GM21360 (cell line): ENCODE results near the gene SH3RF3.
"Not testable (repeated sequence)": the region's sequence is repeated elsewhere in the genome, so short reads cannot be mapped to it uniquely, and the experiment has no call there.

Experiments
- ATAC-seq: cut with Tn5 transposase; IDR thresholded peaks from one replicate; pipeline ENCODE4 v1.9.1; 2021; ENCODE audit warnings: mild to moderate bottlenecking, moderate library complexity; ENCODE audit not compliant: unreplicated experiment

The SH3RF3 gene

GRCh38 chr2:109528811-109529501 is 400.0 kb downstream of the SH3RF3 start:
- no peak for ATAC-seq

- no peak for ATAC-seq
Observed at GRCh38 chr2:109529532-109530449, 400.8 kb downstream of the SH3RF3 start.

GRCh38 chr2:109530712-109531111 is 401.7 kb downstream of the SH3RF3 start:
- no peak for ATAC-seq

GRCh38 chr2:109531221-109531620 is 402.2 kb downstream of the SH3RF3 start:
- ATAC-seq = no peak

GRCh38 chr2:109531896-109532727 is 403.1 kb downstream of the SH3RF3 start:
- ATAC-seq = no peak

- ATAC-seq = no peak
Observed at GRCh38 chr2:109532728-109533076, 403.7 kb downstream of the SH3RF3 start.

- ATAC-seq = no peak
Observed at GRCh38 chr2:109533823-109534222, 404.8 kb downstream of the SH3RF3 start.

- ATAC-seq = no peak
Observed at GRCh38 chr2:109535217-109535946, 406.4 kb downstream of the SH3RF3 start.

- ATAC-seq = not testable (repeated sequence)
Observed at GRCh38 chr2:109536556-109536955, 407.6 kb downstream of the SH3RF3 start.

GRCh38 chr2:109537565-109538222 is 408.7 kb downstream of the SH3RF3 start:
- ATAC-seq = no peak

- ATAC-seq = no peak
Observed at GRCh38 chr2:109538546-109538945, 409.5 kb downstream of the SH3RF3 start.

GRCh38 chr2:109542384-109542783 is 413.4 kb downstream of the SH3RF3 start:
- no peak for ATAC-seq

- peak; percentile 62 for ATAC-seq
Observed at GRCh38 chr2:109545828-109546713, 417.1 kb downstream of the SH3RF3 start.

GRCh38 chr2:109547280-109547679 is 418.3 kb downstream of the SH3RF3 start:
- ATAC-seq = no peak

- ATAC-seq = no peak
Observed at GRCh38 chr2:109549016-109549590, 420.1 kb downstream of the SH3RF3 start.
